Naive thymus-derived CD4-positive, alpha-beta T cell (primary cell): ENCODE measurements around the gene ATF6. TPM values are rescaled to one million over a fixed set of nuclear protein-coding genes. Genes with fewer than 3 reads are reported as not detected.

Source experiments
- ATAC-seq: fragments of 150-1000 bp; cut with Tn5 transposase; 2 replicates; pipeline ENCODE4 v1.10.0; 2021; ENCODE audit warnings: mild to moderate bottlenecking, moderate library complexity
- CTCF ChIA-PET: fragments of 350-600 bp; sonication (Branson Sonifier 250); formaldehyde crosslinking; loops from one replicate; lab custom pipeline; 2021; ENCODE audit warnings: antibody characterized with exemption; lab: Charles Lee
- POLR2A ChIA-PET: fragments of 350-600 bp; sonication (Branson Sonifier 250); formaldehyde crosslinking; loops from one replicate; lab custom pipeline; 2021; ENCODE audit warnings: antibody characterized with exemption, inconsistent platforms; lab: Charles Lee
- DNase-seq, 9 donors: peaks; one replicate each; pipeline versions ENCODE4 v3.0.0 to v3.0.0-alpha.2; 2020 to 2022; ENCODE audit warnings: mixed read lengths in 1 of 9
- H3K27ac ChIP-seq: one replicate; pipeline ENCODE4 v1.7.0; 2013; ENCODE audit warnings: mild to moderate bottlenecking, low read depth, low read length, moderate library complexity
- H3K27me3 ChIP-seq, 2 donors: one replicate each; pipeline ENCODE4 v1.7.0; 2013; ENCODE audit warnings: low read length in 2 of 2, mild to moderate bottlenecking in 2 of 2, moderate library complexity in 2 of 2; ENCODE audit not compliant: control insufficient read depth in 2 of 2, insufficient read depth in 2 of 2
- H3K36me3 ChIP-seq, 3 experiments: 1 replicate in 2 of 3; 2 replicates in 1 of 3; pipeline ENCODE4 v1.7.0; 2013; ENCODE audit warnings: low read length in 3 of 3, mild to moderate bottlenecking in 3 of 3, moderate library complexity in 1 of 3; ENCODE audit not compliant: insufficient read depth in 3 of 3, control insufficient read depth in 2 of 3
- H3K4me1 ChIP-seq, 2 donors: one replicate each; pipeline ENCODE4 v1.7.0; 2013; ENCODE audit warnings: low read length in 2 of 2, mild to moderate bottlenecking in 2 of 2, moderate library complexity in 1 of 2; ENCODE audit not compliant: control insufficient read depth in 2 of 2, insufficient read depth in 2 of 2
- H3K4me3 ChIP-seq: 2 replicates; pipeline ENCODE4 v1.7.0; 2013; ENCODE audit warnings: mild to moderate bottlenecking, low read length
- H3K9me3 ChIP-seq, 3 experiments: 1 replicate in 2 of 3; 2 replicates in 1 of 3; pipeline ENCODE4 v1.7.0; 2013; ENCODE audit warnings: low read length in 3 of 3; ENCODE audit not compliant: control insufficient read depth in 2 of 3
- H3K27ac Mint-ChIP-seq, 9 donors: one replicate each; pipeline ENCODE4 v1.8.0; 2020 to 2022; ENCODE audit warnings: mixed read lengths in 9 of 9, mild to moderate bottlenecking in 8 of 9, moderate library complexity in 5 of 9, inconsistent platforms in 2 of 9
- H3K27me3 Mint-ChIP-seq, 5 donors: one replicate each; pipeline ENCODE4 v1.8.0; 2021 to 2022; ENCODE audit warnings: mixed read lengths in 5 of 5, mild to moderate bottlenecking in 1 of 5
- H3K36me3 Mint-ChIP-seq, 5 donors: one replicate each; pipeline ENCODE4 v1.8.0; 2020 to 2022; ENCODE audit warnings: mixed read lengths in 5 of 5, mild to moderate bottlenecking in 3 of 5, inconsistent platforms in 1 of 5
- H3K4me1 Mint-ChIP-seq, 7 donors: one replicate each; pipeline ENCODE4 v1.8.0; 2020 to 2022; ENCODE audit warnings: mixed read lengths in 7 of 7, mild to moderate bottlenecking in 3 of 7, inconsistent platforms in 1 of 7
- H3K4me3 Mint-ChIP-seq, 10 donors: one replicate each; pipeline ENCODE4 v1.8.0; 2020 to 2022; ENCODE audit warnings: mild to moderate bottlenecking in 10 of 10, mixed read lengths in 10 of 10, moderate library complexity in 6 of 10, inconsistent platforms in 2 of 10
- H3K9me3 Mint-ChIP-seq, 11 donors: one replicate each; pipeline ENCODE4 v1.8.0; 2020 to 2022; ENCODE audit warnings: mixed read lengths in 11 of 11, mild to moderate bottlenecking in 4 of 11, inconsistent platforms in 1 of 11, moderate library complexity in 1 of 11
- intact Hi-C, 2 donors: fragments of 100-400 bp; cut with micrococcal nuclease; formaldehyde crosslinking; loops; one replicate each; pipeline ENCODE4 v1.15.1; 2023
- polyA plus RNA-seq, 2 donors: library from polyadenylated mRNA; unstranded; fragments of 300-500 nt; fragmentation: Illumina TruSeq; gene quantifications; one replicate each; pipeline ENCODE4 v1.2.3, GENCODE V29; 2021
- total RNA-seq, 6 experiments: library from RNA in 5 of 6; stranded (reverse) in 5 of 6; gene quantifications; 1 replicate in 5 of 6; 2 replicates in 1 of 6; pipeline ENCODE4 v1.2.3 and lab custom pipeline; 2021 to 2026

The ATF6 gene
- total and polyA plus RNA-seq, 7 experiments from 2014 or later = 17.9 to 27.5 (median 22.5) TPM

DNA sequence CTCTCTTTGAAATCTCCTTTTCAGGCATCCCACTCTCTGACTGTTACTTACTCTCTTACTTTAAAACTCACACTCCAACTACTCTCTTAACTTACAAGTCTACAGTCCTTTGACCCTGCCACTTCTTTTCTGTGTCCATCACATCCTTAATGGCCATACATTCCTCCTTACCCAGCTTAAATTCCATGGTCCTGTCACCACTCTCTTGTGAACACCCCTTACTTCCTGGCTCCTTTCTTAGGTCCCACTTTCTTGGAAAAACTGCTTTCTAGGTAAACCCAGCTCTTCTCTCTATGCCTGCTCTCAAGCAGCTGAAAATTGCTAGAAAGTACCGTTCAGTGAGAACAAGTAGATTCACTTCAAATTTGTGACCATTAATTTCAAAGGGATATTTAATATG lies 148.5 kb downstream of the ATF6 start:
- intact Hi-C loops = no loop called here
- H3K36me3 Mint-ChIP-seq = peaks cover 0 to 14% (median 13%) of the 10 kb centered on the region in 5 donors
- H3K4me1 Mint-ChIP-seq = peaks cover 4 to 43% (median 36%) of the 10 kb centered on the region in 7 donors
- DNase-seq = no peak
- POLR2A ChIA-PET = interaction anchor here (1.1 to 1.6 kb wide), 2 partner anchors 11 to 20 kb away, joined by 3 to 5 read pairs; no protein-coding TSS in a partner anchor
- H3K27ac ChIP-seq = no peak overlapping the region
- H3K4me1 ChIP-seq = peaks cover 11 to 12% of the 10 kb centered on the region in 2 donors
- no peak for ATAC-seq
- no peaks in the 10 kb centered on the region for H3K27me3 ChIP-seq
- H3K36me3 ChIP-seq = peaks cover 0 to 5% (median 4%) of the 10 kb centered on the region in 3 experiments
- no peaks in the 10 kb centered on the region for H3K9me3 Mint-ChIP-seq
- CTCF ChIA-PET = interaction anchor here (0.7 to 0.8 kb wide), 2 partner anchors 8 to 15 kb away, joined by 3 read pairs; no protein-coding TSS in a partner anchor
- H3K4me3 ChIP-seq = no peak overlapping the region
- H3K27ac Mint-ChIP-seq = no peak overlapping the region
- no peaks in the 10 kb centered on the region for H3K27me3 Mint-ChIP-seq
- H3K9me3 ChIP-seq = no peaks in the 10 kb centered on the region
- no peak overlapping the region for H3K4me3 Mint-ChIP-seq

- DNase-seq (no peak), ATAC-seq (no peak)
- Mint-ChIP-seq H3K27ac (no peak overlapping the region), H3K4me1 (peaks cover 4 to 43% (median 35%) of the 10 kb centered on the region in 7 donors), H3K27me3 (no peaks in the 10 kb centered on the region), H3K36me3 (peaks cover 0 to 17% (median 15%) of the 10 kb centered on the region in 5 donors), H3K9me3 (no peaks in the 10 kb centered on the region), H3K4me3 (no peak overlapping the region)
- intact Hi-C loops = no loop called here
- Histone ChIP-seq H3K36me3 (peaks cover 0 to 5% (median 4%) of the 10 kb centered on the region in 3 experiments), H3K4me3 (no peak overlapping the region), H3K4me1 (peaks cover 15% of the 10 kb centered on the region in 2 donors), H3K27me3 (no peaks in the 10 kb centered on the region), H3K27ac (no peak overlapping the region), H3K9me3 (no peaks in the 10 kb centered on the region)
- CTCF ChIA-PET = interaction anchor here (0.6 to 0.8 kb wide), 4 partner anchors 9 to 119 kb away, joined by 3 read pairs; no protein-coding TSS in a partner anchor
- POLR2A ChIA-PET = interaction anchor here (1.1 to 1.6 kb wide), 2 partner anchors 10 to 19 kb away, joined by 3 to 5 read pairs; no protein-coding TSS in a partner anchor
These were observed 149.0 kb downstream of the ATF6 start for GRCh38 chr1:161915051-161915503.

DNA sequence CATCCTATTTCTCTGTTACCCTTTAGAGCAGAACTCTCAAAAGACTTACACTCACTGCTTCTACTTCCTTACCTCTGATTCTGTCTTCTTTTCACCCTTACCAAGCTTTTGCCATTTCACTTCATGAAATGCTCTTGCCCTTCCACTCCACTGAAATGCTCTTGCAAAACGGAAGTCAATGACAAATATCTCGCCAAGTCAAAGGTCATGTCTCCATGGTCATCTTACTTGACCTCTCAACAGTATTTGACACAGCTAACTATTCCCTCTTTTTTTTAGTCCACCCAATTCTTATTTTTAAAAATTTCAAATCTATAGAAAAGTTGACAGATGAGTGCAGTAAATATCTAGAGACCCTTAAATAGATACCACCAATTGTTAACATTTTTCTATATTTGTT lies 149.9 kb downstream of the ATF6 start:
- H3K27me3 Mint-ChIP-seq = no peaks in the 10 kb centered on the region
- H3K4me1 Mint-ChIP-seq = peaks cover 3 to 41% (median 31%) of the 10 kb centered on the region in 7 donors
- H3K36me3 Mint-ChIP-seq = peaks cover 0 to 19% (median 15%) of the 10 kb centered on the region in 5 donors
- POLR2A ChIA-PET = interaction anchor here (0.6 to 1.6 kb wide), 4 partner anchors 10 to 586 kb away, joined by 3 to 6 read pairs (median 4); no protein-coding TSS in a partner anchor
- intact Hi-C loops = no loop called here
- no peak overlapping the region for H3K4me3 ChIP-seq
- no peaks in the 10 kb centered on the region for H3K27me3 ChIP-seq
- peaks cover 15% of the 10 kb centered on the region in 2 donors for H3K4me1 ChIP-seq
- DNase-seq = no peak
- ATAC-seq = no peak
- no peak overlapping the region for H3K27ac ChIP-seq
- H3K9me3 ChIP-seq = no peaks in the 10 kb centered on the region
- no peak overlapping the region for H3K4me3 Mint-ChIP-seq
- H3K27ac Mint-ChIP-seq = no peak overlapping the region
- H3K9me3 Mint-ChIP-seq = no peaks in the 10 kb centered on the region
- CTCF ChIA-PET = no interaction called here
- peaks cover 0 to 5% (median 4%) of the 10 kb centered on the region in 3 experiments for H3K36me3 ChIP-seq

DNA sequence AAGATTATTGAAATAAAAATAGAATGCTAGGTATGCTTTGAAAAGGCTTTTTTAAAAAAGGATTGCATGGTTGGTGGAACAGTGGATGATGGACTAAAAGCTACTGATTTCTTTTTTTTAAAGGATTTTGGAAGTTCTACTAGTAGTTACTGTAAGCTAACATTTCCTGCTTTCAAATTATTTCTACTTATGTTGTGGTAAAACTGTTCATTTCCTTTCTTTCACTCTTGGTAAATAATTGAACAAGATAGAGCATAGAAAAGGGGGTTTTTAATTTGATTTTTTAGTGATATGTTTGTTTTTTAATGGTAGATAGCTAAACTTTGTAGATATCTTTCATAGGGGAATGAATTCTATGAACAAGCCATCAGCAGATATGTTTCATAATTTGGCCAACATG lies 153.1 kb downstream of the ATF6 start:
- peak overlapping the region; percentile 35 to 87 (median 76) for H3K4me3 Mint-ChIP-seq
- H3K27me3 ChIP-seq = no peaks in the 10 kb centered on the region
- intact Hi-C loops = loop anchor here in 1 of 2 donors (1.0 to 2.0 kb wide), 2 partner anchors 14 to 15 kb away; no protein-coding TSS in a partner anchor
- ChIA-PET POLR2A (interaction anchor here (0.6 to 1.2 kb wide), 5 partner anchors 10 to 105 kb away, joined by 3 to 5 read pairs (median 4); partner anchors contain the start of gene OLFML2B), CTCF (interaction anchor here (0.5 to 0.7 kb wide), 2 partner anchors 15 to 73 kb away, joined by 3 to 4 read pairs; no protein-coding TSS in a partner anchor)
- H3K36me3 ChIP-seq = peaks cover 0 to 4% (median 0%) of the 10 kb centered on the region in 3 experiments
- peaks cover 10 to 61% (median 47%) of the 10 kb centered on the region in 7 donors for H3K4me1 Mint-ChIP-seq
- H3K4me3 ChIP-seq = peak overlapping the region; percentile 11
- H3K27ac ChIP-seq = peak overlapping the region; percentile 48
- ATAC-seq (peak; percentile 63), DNase-seq (peak in 4 of 9 donors; percentile 5 to 33 (median 17))
- H3K27me3 Mint-ChIP-seq = no peaks in the 10 kb centered on the region
- H3K9me3 Mint-ChIP-seq = peaks cover 0 to 8% (median 0%) of the 10 kb centered on the region in 11 donors
- no peaks in the 10 kb centered on the region for H3K9me3 ChIP-seq
- peaks cover 15% of the 10 kb centered on the region in 2 donors for H3K4me1 ChIP-seq
- H3K36me3 Mint-ChIP-seq = peaks cover 7 to 40% (median 33%) of the 10 kb centered on the region in 5 donors
- peak overlapping the region; percentile 60 to 98 (median 89) for H3K27ac Mint-ChIP-seq

GRCh38 chr1:161921491-161921890 lies 155.4 kb downstream of the ATF6 start:
- no peak for ATAC-seq
- peaks cover 0 to 4% (median 0%) of the 10 kb centered on the region in 3 experiments for H3K36me3 ChIP-seq
- H3K4me1 Mint-ChIP-seq = peaks cover 10 to 78% (median 55%) of the 10 kb centered on the region in 7 donors
- peaks cover 7 to 61% (median 44%) of the 10 kb centered on the region in 5 donors for H3K36me3 Mint-ChIP-seq
- H3K9me3 Mint-ChIP-seq = peaks cover 0 to 8% (median 0%) of the 10 kb centered on the region in 11 donors
- H3K4me3 ChIP-seq = no peak overlapping the region
- CTCF ChIA-PET = interaction anchor here (1.0 kb wide), 1 partner anchor 39 kb away, joined by 3 read pairs; no protein-coding TSS in a partner anchor
- H3K4me3 Mint-ChIP-seq = peak overlapping the region in 2 of 10 donors; percentile 4 to 15
- H3K4me1 ChIP-seq = peaks cover 15% of the 10 kb centered on the region in 2 donors
- H3K27me3 Mint-ChIP-seq = no peaks in the 10 kb centered on the region
- H3K27ac ChIP-seq = no peak overlapping the region
- no peaks in the 10 kb centered on the region for H3K27me3 ChIP-seq
- POLR2A ChIA-PET = no interaction called here
- H3K27ac Mint-ChIP-seq = peak overlapping the region in 4 of 9 donors; percentile 17 to 66 (median 26)
- no peaks in the 10 kb centered on the region for H3K9me3 ChIP-seq
- intact Hi-C loops = no loop called here
- no peak for DNase-seq

DNA sequence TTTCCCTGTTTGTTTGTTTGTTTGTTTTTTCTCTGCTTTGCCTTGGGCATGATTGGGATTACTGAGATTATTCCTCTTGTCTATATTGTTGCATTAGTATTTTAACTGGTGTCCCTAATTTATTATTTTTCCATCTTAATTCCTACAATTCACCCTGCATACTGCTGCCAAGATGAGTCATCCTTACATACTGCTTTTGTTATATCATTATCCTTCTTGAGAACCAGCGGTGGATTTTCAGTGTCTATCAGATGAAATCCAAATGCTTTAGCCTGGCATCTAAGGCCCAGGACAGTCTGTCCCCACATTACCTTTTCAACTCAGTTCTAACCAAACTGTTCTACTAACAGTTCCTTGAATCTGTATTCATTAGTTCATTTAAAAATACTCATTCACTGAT lies 155.9 kb downstream of the ATF6 start:
- Mint-ChIP-seq H3K36me3 (peaks cover 7 to 66% (median 45%) of the 10 kb centered on the region in 5 donors), H3K4me1 (peaks cover 10 to 83% (median 60%) of the 10 kb centered on the region in 7 donors), H3K4me3 (peak overlapping the region in 2 of 10 donors; percentile 8 to 15), H3K27me3 (no peaks in the 10 kb centered on the region), H3K9me3 (peaks cover 0 to 8% (median 0%) of the 10 kb centered on the region in 11 donors), H3K27ac (peak overlapping the region in 3 of 9 donors; percentile 9 to 34 (median 17))
- no peak overlapping the region for H3K4me3 ChIP-seq
- H3K36me3 ChIP-seq = peaks cover 0 to 4% (median 0%) of the 10 kb centered on the region in 3 experiments
- ChIA-PET CTCF (interaction anchor here (1.0 kb wide), 1 partner anchor 39 kb away, joined by 3 read pairs; no protein-coding TSS in a partner anchor), POLR2A (no interaction called here)
- no peaks in the 10 kb centered on the region for H3K27me3 ChIP-seq
- H3K9me3 ChIP-seq = no peaks in the 10 kb centered on the region
- H3K27ac ChIP-seq = no peak overlapping the region
- H3K4me1 ChIP-seq = peaks cover 15% of the 10 kb centered on the region in 2 donors
- intact Hi-C loops = loop anchor here in 1 of 2 donors (1.0 kb wide), 1 partner anchor 12 kb away; no protein-coding TSS in a partner anchor
- ATAC-seq = no peak
- DNase-seq = no peak
